ENCODE measurements around the gene KIFC3. TPM values are rescaled to one million over a fixed set of nuclear protein-coding genes. Genes with fewer than 3 reads are reported as not detected.

The KIFC3 gene
- total RNA-seq, 3 donors from 2014 or later, result 15.7 to 36.1 (median 35.1) TPM

DNA sequence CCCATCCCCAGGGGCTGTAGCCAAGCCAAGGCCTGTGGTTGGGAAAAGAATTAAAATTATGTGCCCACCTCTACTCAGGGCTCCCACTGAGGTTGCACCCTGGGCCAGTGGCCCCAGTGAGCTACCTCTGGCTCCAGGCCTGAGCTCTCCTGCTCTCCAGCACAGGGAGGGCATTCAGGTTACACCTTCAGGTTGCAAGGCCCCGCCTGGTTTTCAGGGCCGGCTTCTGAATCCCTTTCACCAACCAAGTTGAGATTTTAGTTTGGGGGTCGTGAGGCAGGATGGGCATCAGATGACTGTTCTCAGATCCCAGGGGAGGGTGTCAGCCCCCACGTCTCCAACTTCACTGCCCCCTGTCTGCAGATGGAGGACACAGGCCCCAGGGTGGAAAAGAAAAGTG lies 74.7 kb downstream of the KIFC3 start:
- intact Hi-C loops (cut with DNase I; ENCODE audit: low total_unique reads), result no loop called here
- Histone ChIP-seq H3K9me3 (no peaks in the 10 kb centered on the region), H3K27ac (no peak overlapping the region), H3K36me3 (no peaks in the 10 kb centered on the region), H3K4me1 (no peaks in the 10 kb centered on the region), H3K4me3 (no peak overlapping the region), H3K27me3 (no peaks in the 10 kb centered on the region)
- DNase-seq (ENCODE audit: low spot score in 2 of 2), result no peak
- no peak for TF ChIP-seq POLR2AphosphoS5 (IDR thresholded peaks at IDR 0.05)
- TF ChIP-seq, protein P1, sequence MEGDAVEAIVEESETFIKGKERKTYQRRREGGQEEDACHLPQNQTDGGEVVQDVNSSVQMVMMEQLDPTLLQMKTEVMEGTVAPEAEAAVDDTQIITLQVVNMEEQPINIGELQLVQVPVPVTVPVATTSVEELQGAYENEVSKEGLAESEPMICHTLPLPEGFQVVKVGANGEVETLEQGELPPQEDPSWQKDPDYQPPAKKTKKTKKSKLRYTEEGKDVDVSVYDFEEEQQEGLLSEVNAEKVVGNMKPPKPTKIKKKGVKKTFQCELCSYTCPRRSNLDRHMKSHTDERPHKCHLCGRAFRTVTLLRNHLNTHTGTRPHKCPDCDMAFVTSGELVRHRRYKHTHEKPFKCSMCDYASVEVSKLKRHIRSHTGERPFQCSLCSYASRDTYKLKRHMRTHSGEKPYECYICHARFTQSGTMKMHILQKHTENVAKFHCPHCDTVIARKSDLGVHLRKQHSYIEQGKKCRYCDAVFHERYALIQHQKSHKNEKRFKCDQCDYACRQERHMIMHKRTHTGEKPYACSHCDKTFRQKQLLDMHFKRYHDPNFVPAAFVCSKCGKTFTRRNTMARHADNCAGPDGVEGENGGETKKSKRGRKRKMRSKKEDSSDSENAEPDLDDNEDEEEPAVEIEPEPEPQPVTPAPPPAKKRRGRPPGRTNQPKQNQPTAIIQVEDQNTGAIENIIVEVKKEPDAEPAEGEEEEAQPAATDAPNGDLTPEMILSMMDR (IDR thresholded peaks at IDR 0.05), result no peak
- TF ChIP-seq POLR2A (IDR thresholded peaks at IDR 0.05), result no peak

DNA sequence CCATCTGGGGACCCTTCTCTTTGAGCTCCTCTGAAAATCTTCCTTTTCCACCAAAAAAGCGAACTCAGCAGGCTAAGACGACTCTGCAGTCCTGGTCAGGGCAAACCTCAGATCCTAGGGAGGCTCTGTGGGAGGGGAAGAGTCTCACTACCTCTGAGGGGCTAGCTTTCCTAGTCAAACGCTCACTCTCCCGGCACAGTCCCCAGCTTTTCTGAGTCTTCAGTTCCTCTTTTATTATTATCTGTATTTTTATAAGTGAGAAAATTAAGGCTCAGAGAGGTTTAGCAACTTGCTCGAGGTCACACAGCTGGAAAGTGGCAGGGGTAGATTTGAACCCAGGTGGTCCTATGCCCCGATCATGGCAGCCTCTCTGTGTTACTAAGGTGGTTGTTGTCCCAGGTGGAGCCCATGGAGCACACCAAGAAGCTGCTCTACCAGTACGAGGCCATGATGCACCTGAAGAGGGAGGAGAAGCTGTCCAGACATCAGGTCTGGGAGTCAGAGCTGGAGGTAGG lies 75.8 kb downstream of the KIFC3 start:
- no peaks in the 10 kb centered on the region for H3K27me3 ChIP-seq
- no peaks in the 10 kb centered on the region for H3K36me3 ChIP-seq
- no peak overlapping the region for H3K27ac ChIP-seq
- no peak overlapping the region for H3K4me3 ChIP-seq
- H3K4me1 ChIP-seq, result no peaks in the 10 kb centered on the region
- no peak for TF ChIP-seq POLR2A (IDR thresholded peaks at IDR 0.05)
- TF ChIP-seq, protein P1 (IDR thresholded peaks at IDR 0.05), result no peak
- no peak for TF ChIP-seq POLR2AphosphoS5 (IDR thresholded peaks at IDR 0.05)
- H3K9me3 ChIP-seq, result no peaks in the 10 kb centered on the region
- no peak for DNase-seq (ENCODE audit: low spot score in 2 of 2)
- intact Hi-C loops (cut with DNase I; ENCODE audit: low total_unique reads), result no loop called here

DNA sequence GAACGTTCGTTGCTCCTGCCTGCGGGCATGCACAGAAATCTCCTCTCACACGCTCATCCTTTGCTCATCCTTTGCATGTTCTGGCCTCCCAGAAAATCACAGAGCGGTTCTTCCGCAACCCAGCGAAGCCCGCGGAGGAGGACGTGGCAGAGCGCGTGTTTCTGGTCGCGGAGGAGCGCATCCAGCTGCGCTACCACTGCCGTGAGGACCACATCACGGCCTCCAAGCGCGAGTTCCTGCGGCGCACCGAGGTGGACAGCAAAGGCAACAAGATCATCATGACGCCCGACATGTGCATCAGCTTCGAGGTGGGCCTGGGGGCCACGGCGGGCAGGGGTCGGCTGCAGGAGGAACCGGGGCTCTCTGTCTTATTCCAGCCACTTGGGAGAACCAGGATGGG lies 76.3 kb downstream of the KIFC3 start:
- Histone ChIP-seq H3K9me3 (no peaks in the 10 kb centered on the region), H3K27me3 (no peaks in the 10 kb centered on the region), H3K4me1 (no peaks in the 10 kb centered on the region), H3K4me3 (no peak overlapping the region), H3K27ac (no peak overlapping the region), H3K36me3 (no peaks in the 10 kb centered on the region)
- DNase-seq (ENCODE audit: low spot score in 2 of 2), result no peak
- TF ChIP-seq, protein P1 (IDR thresholded peaks at IDR 0.05), result no peak
- TF ChIP-seq POLR2A (IDR thresholded peaks at IDR 0.05), result no peak
- TF ChIP-seq POLR2AphosphoS5 (IDR thresholded peaks at IDR 0.05), result no peak
- intact Hi-C loops (cut with DNase I; ENCODE audit: low total_unique reads), result no loop called here

DNA sequence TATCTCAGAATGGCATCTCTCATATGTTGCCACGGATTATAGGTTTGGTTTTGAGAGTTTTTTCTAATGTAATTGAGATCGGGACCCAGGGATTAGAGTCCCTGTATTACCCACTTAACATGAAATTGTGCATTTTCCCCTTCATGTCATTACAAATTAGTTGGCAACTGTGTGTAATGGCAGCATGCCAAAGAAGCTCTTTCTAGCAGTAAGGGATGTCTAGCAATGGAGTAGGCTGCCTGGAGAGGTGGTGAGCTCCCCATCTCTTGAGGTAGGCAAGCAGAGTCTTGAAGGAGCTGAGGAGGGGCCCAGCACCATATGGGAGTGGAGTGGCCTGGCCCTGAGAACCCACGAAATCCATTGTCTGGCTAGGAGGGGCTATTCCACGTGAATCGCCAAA lies 76.7 kb downstream of the KIFC3 start:
- Histone ChIP-seq H3K36me3 (no peaks in the 10 kb centered on the region), H3K4me3 (no peak overlapping the region), H3K27me3 (no peaks in the 10 kb centered on the region), H3K9me3 (no peaks in the 10 kb centered on the region), H3K27ac (no peak overlapping the region), H3K4me1 (no peaks in the 10 kb centered on the region)
- no peak for TF ChIP-seq POLR2AphosphoS5 (IDR thresholded peaks at IDR 0.05)
- TF ChIP-seq, protein P1 (IDR thresholded peaks at IDR 0.05), result no peak
- no peak for TF ChIP-seq POLR2A (IDR thresholded peaks at IDR 0.05)
- intact Hi-C loops (cut with DNase I; ENCODE audit: low total_unique reads), result no loop called here
- DNase-seq (ENCODE audit: low spot score in 2 of 2), result no peak

DNA sequence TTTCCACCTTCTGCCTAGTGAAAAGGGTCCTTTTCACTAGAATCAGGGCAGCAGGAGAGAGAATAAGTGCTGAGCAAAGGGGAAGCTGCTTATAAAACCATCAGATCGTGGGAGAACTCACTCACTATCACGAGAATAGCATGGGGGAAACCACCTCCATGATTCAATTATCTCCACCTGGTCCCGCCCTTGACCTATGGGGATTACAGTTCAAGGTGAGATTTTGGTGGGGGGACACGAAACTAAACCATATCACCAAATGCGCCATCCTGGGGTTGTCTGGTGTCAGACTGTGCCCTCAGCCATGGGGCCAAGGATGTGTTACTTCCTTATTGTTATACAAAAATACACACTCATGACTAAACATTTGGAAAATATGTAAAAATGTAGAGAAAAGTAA lies 77.1 kb downstream of the KIFC3 start:
- DNase-seq (ENCODE audit: low spot score in 2 of 2), result no peak
- Histone ChIP-seq H3K27me3 (no peaks in the 10 kb centered on the region), H3K4me1 (no peaks in the 10 kb centered on the region), H3K36me3 (no peaks in the 10 kb centered on the region), H3K4me3 (no peak overlapping the region), H3K27ac (no peak overlapping the region), H3K9me3 (no peaks in the 10 kb centered on the region)
- TF ChIP-seq, protein P1 (IDR thresholded peaks at IDR 0.05), result no peak
- no peak for TF ChIP-seq POLR2AphosphoS5 (IDR thresholded peaks at IDR 0.05)
- no peak for TF ChIP-seq POLR2A (IDR thresholded peaks at IDR 0.05)
- intact Hi-C loops (cut with DNase I; ENCODE audit: low total_unique reads), result no loop called here

Measured in breast epithelium (tissue), 4 donors.